ENCODE data around the gene SERPINA12.

- no peak for TF ChIP-seq CTCF (IDR thresholded peaks at IDR 0.05)
- TF ChIP-seq POLR2A (IDR thresholded peaks at IDR 0.05), result no peak
Observed at GRCh38 chr14:94484481-94484880, 24.8 kb downstream of the SERPINA12 start.
